RWPE2 (cell line): ENCODE results near the gene LDLRAD3.

ENCODE experiments used
- ATAC-seq: fragments of 200-7000 bp; cut with Tn5 transposase; 3 replicates; pipeline ENCODE4 v1.9.1; 2021; ENCODE audit warnings: low read depth
- DNase-seq: peaks from one replicate; pipeline ENCODE4 v3.0.0-alpha.2; 2020; ENCODE audit warnings: low spot score
- H3K27ac ChIP-seq: fragments of 450-650 bp; 2 replicates; pipeline ENCODE4 v1.5.1; 2017; ENCODE audit warnings: mild to moderate bottlenecking; ENCODE audit not compliant: poor library complexity, severe bottlenecking
- H3K27me3 ChIP-seq: fragments of 250-450 bp; sonication (Bioruptor Pico); 2 replicates; pipeline ENCODE4 v1.5.1; 2021; ENCODE audit warnings: mild to moderate bottlenecking, moderate library complexity; ENCODE audit not compliant: insufficient read depth, poor library complexity, severe bottlenecking
- H3K36me3 ChIP-seq: fragments of 250-450 bp; sonication (Bioruptor Pico); 2 replicates; pipeline ENCODE4 v1.5.1; 2020; ENCODE audit warnings: low read depth, mild to moderate bottlenecking, moderate library complexity
- H3K4me1 ChIP-seq: fragments of 250-450 bp; sonication (Bioruptor Pico); 2 replicates; pipeline ENCODE4 v1.5.1; 2021; ENCODE audit warnings: mild to moderate bottlenecking, moderate library complexity; ENCODE audit not compliant: insufficient read depth, poor library complexity, severe bottlenecking
- H3K4me3 ChIP-seq: fragments of 250-450 bp; sonication (Bioruptor Pico); 2 replicates; pipeline ENCODE4 v1.5.1; 2021; ENCODE audit warnings: mild to moderate bottlenecking, moderate library complexity; ENCODE audit not compliant: severe bottlenecking
- H3K9me3 ChIP-seq: fragments of 250-450 bp; sonication (Bioruptor Pico); 2 replicates; pipeline ENCODE4 v1.5.1; 2021; ENCODE audit warnings: mild to moderate bottlenecking, moderate library complexity; ENCODE audit not compliant: severe bottlenecking
- CTCF ChIP-seq: fragments of 450-650 bp; IDR thresholded peaks from one replicate; pipeline ENCODE4 v1.5.1; 2017; ENCODE audit warnings: mild to moderate bottlenecking, moderate library complexity; ENCODE audit not compliant: poor library complexity, severe bottlenecking

Gene LDLRAD3

GRCh38 chr11:35978891-35979290 lies 35.0 kb downstream of the LDLRAD3 start:
- no peak overlapping the region for H3K4me3 ChIP-seq
- H3K4me1 ChIP-seq = no peaks in the 10 kb centered on the region
- no peak for TF ChIP-seq CTCF
- H3K27me3 ChIP-seq = no peaks in the 10 kb centered on the region
- DNase-seq = no peak
- no peak for ATAC-seq
- no peaks in the 10 kb centered on the region for H3K9me3 ChIP-seq
- peaks cover 4% of the 10 kb centered on the region; the same call in 1 of the 2 replicates for H3K36me3 ChIP-seq
- H3K27ac ChIP-seq = no peak overlapping the region

GRCh38 chr11:35980686-35981390 lies 37.0 kb downstream of the LDLRAD3 start:
- Histone ChIP-seq H3K27me3 (no peaks in the 10 kb centered on the region), H3K4me3 (no peak overlapping the region), H3K36me3 (no peaks in the 10 kb centered on the region), H3K27ac (no peak overlapping the region), H3K9me3 (no peaks in the 10 kb centered on the region), H3K4me1 (no peaks in the 10 kb centered on the region)
- no peak for ATAC-seq
- no peak for TF ChIP-seq CTCF
- DNase-seq = no peak

GRCh38 chr11:35981581-35981980 lies 37.7 kb downstream of the LDLRAD3 start:
- no peaks in the 10 kb centered on the region for H3K36me3 ChIP-seq
- no peaks in the 10 kb centered on the region for H3K9me3 ChIP-seq
- no peak overlapping the region for H3K27ac ChIP-seq
- DNase-seq (no peak), ATAC-seq (no peak)
- H3K27me3 ChIP-seq = no peaks in the 10 kb centered on the region
- no peak overlapping the region for H3K4me3 ChIP-seq
- no peak for TF ChIP-seq CTCF
- H3K4me1 ChIP-seq = no peaks in the 10 kb centered on the region

GRCh38 chr11:35982061-35982460 lies 38.2 kb downstream of the LDLRAD3 start:
- DNase-seq = no peak
- Histone ChIP-seq H3K36me3 (no peaks in the 10 kb centered on the region), H3K27ac (no peak overlapping the region), H3K9me3 (no peaks in the 10 kb centered on the region), H3K4me3 (no peak overlapping the region), H3K27me3 (no peaks in the 10 kb centered on the region), H3K4me1 (no peaks in the 10 kb centered on the region)
- no peak for ATAC-seq
- no peak for TF ChIP-seq CTCF

- H3K27ac ChIP-seq = no peak overlapping the region
- H3K36me3 ChIP-seq = no peaks in the 10 kb centered on the region
- no peaks in the 10 kb centered on the region for H3K27me3 ChIP-seq
- H3K4me1 ChIP-seq = peaks cover 3% of the 10 kb centered on the region
- H3K9me3 ChIP-seq = no peaks in the 10 kb centered on the region
- no peak overlapping the region for H3K4me3 ChIP-seq
- TF ChIP-seq CTCF = no peak
- ATAC-seq (no peak), DNase-seq (no peak)
Observed at GRCh38 chr11:35983981-35984380, 40.1 kb downstream of the LDLRAD3 start.
